NCI-H2227 (cell line): ENCODE measurements around the gene SEMA4D.
"Not testable (repeated sequence)": the region's sequence is repeated elsewhere in the genome, so short reads cannot be mapped to it uniquely, and the experiment has no call there.

Experiments used
- DNase-seq: peaks from one replicate; lab custom pipeline; 2025; ENCODE audit not compliant: unreplicated experiment; lab: John Stamatoyannopoulos, UW

SEMA4D gene

GRCh38 chr9:89374176-89374575 lies 123.7 kb downstream of the SEMA4D start:
- DNase-seq: no peak

- DNase-seq: no peak
Observed at GRCh38 chr9:89372979-89373378, 124.9 kb downstream of the SEMA4D start.

GRCh38 chr9:89372230-89372816 lies 125.6 kb downstream of the SEMA4D start:
- DNase-seq: no peak

GRCh38 chr9:89371791-89372190 lies 126.1 kb downstream of the SEMA4D start:
- not testable (repeated sequence) for DNase-seq

GRCh38 chr9:89370593-89370992 lies 127.3 kb downstream of the SEMA4D start:
- DNase-seq: no peak

- DNase-seq: no peak
Observed at GRCh38 chr9:89368978-89369377, 128.9 kb downstream of the SEMA4D start.

GRCh38 chr9:89368550-89368949 lies 129.4 kb downstream of the SEMA4D start:
- no peak for DNase-seq

GRCh38 chr9:89367726-89368437 lies 130.0 kb downstream of the SEMA4D start:
- no peak for DNase-seq

- no peak for DNase-seq
Observed at GRCh38 chr9:89367281-89367680, 130.6 kb downstream of the SEMA4D start.

- no peak for DNase-seq
Observed at GRCh38 chr9:89366711-89367110, 131.2 kb downstream of the SEMA4D start.

- DNase-seq: no peak
Observed at GRCh38 chr9:89365532-89365912, 132.4 kb downstream of the SEMA4D start.

- no peak for DNase-seq
Observed at GRCh38 chr9:89364666-89365531, 133.0 kb downstream of the SEMA4D start.

GRCh38 chr9:89363921-89364665 lies 133.8 kb downstream of the SEMA4D start:
- no peak for DNase-seq

GRCh38 chr9:89363311-89363670 lies 134.6 kb downstream of the SEMA4D start:
- no peak for DNase-seq

GRCh38 chr9:89362647-89363310 lies 135.1 kb downstream of the SEMA4D start:
- no peak for DNase-seq

- DNase-seq: no peak
Observed at GRCh38 chr9:89361816-89362646, 135.9 kb downstream of the SEMA4D start.

GRCh38 chr9:89361031-89361430 lies 136.9 kb downstream of the SEMA4D start:
- no peak for DNase-seq

GRCh38 chr9:89360465-89360864 lies 137.4 kb downstream of the SEMA4D start:
- no peak for DNase-seq

- no peak for DNase-seq
Observed at GRCh38 chr9:89359751-89360261, 138.1 kb downstream of the SEMA4D start.

GRCh38 chr9:89358985-89359384 lies 138.9 kb downstream of the SEMA4D start:
- no peak for DNase-seq
